HG03108 (cell line): ENCODE measurements around the gene CROCC2.

Source experiments
- ATAC-seq: cut with Tn5 transposase; IDR thresholded peaks from one replicate; pipeline ENCODE4 v1.9.1; 2021; ENCODE audit warnings: moderate library complexity; ENCODE audit not compliant: unreplicated experiment

The CROCC2 gene

GRCh38 chr2:240906141-240906910 is at the start of gene CROCC2:
TSS of gene CROCC2 (plus strand) at chr2:240906336. CDS start at chr2:240906514, 178 bp downstream.
- ATAC-seq, result no peak

- ATAC-seq, result no peak
These were observed 48.8 kb upstream of the CROCC2 start for GRCh38 chr2:240857039-240858008.

GRCh38 chr2:240858321-240858720 is 47.8 kb upstream of the CROCC2 start:
- ATAC-seq, result no peak

GRCh38 chr2:240858871-240859270 is 47.3 kb upstream of the CROCC2 start:
- no peak for ATAC-seq

- no peak for ATAC-seq
These were observed 44.6 kb upstream of the CROCC2 start for GRCh38 chr2:240861547-240861946.

GRCh38 chr2:240864475-240864874 is 41.7 kb upstream of the CROCC2 start:
- no peak for ATAC-seq

GRCh38 chr2:240865391-240865790 is 40.7 kb upstream of the CROCC2 start:
- no peak for ATAC-seq

- no peak for ATAC-seq
These were observed 37.6 kb upstream of the CROCC2 start, which contains the start of gene AGXT for GRCh38 chr2:240868286-240869108. TSS of gene AGXT (plus strand) at chr2:240868824. CDS start at chr2:240868866, 42 bp downstream.

- ATAC-seq, result no peak
These were observed 36.8 kb upstream of the CROCC2 start for GRCh38 chr2:240869109-240869955.

- no peak for ATAC-seq
These were observed 35.9 kb upstream of the CROCC2 start for GRCh38 chr2:240869956-240870875.

- ATAC-seq, result no peak
These were observed 34.8 kb upstream of the CROCC2 start for GRCh38 chr2:240871071-240871958.

- no peak for ATAC-seq
These were observed 33.6 kb upstream of the CROCC2 start for GRCh38 chr2:240872317-240873097.

- no peak for ATAC-seq
These were observed 32.9 kb upstream of the CROCC2 start for GRCh38 chr2:240873098-240873788.

- no peak for ATAC-seq
These were observed 32.1 kb upstream of the CROCC2 start for GRCh38 chr2:240873805-240874714.

- ATAC-seq, result no peak
These were observed 31.4 kb upstream of the CROCC2 start for GRCh38 chr2:240874715-240875227.
